GM12872 (cell line): Measurements from ENCODE around the gene AMMECR1L.
"Not testable (repeated sequence)": the region's sequence is repeated elsewhere in the genome, so short reads cannot be mapped to it uniquely, and the experiment has no call there.

ENCODE experiments used
- CTCF ChIP-seq: IDR thresholded peaks from 3 replicates; pipeline ENCODE4 v1.5.1; 2011; ENCODE audit warnings: low read depth, mild to moderate bottlenecking, low read length, moderate library complexity; ENCODE audit not compliant: insufficient read depth

The AMMECR1L gene

GRCh38 chr2:127885780-127886592, at the start of gene AMMECR1L:
AMMECR1L (minus strand) TSS chr2:127885956; CDS start chr2:127874234, 11,722 bp downstream.
- not testable (repeated sequence) for TF ChIP-seq CTCF

GRCh38 chr2:127935337-127935736, 49.6 kb upstream of the AMMECR1L start:
- TF ChIP-seq CTCF, result no peak

GRCh38 chr2:127932199-127932876, 46.6 kb upstream of the AMMECR1L start:
- no peak for TF ChIP-seq CTCF

- TF ChIP-seq CTCF, result no peak
Measured at GRCh38 chr2:127929449-127929848, 43.7 kb upstream of the AMMECR1L start.

- no peak for TF ChIP-seq CTCF
Measured at GRCh38 chr2:127927384-127927783, 41.6 kb upstream of the AMMECR1L start.

- TF ChIP-seq CTCF, result no peak
Measured at GRCh38 chr2:127917916-127918315, 32.2 kb upstream of the AMMECR1L start.

GRCh38 chr2:127913808-127914457, 28.2 kb upstream of the AMMECR1L start:
- no peak for TF ChIP-seq CTCF
